GM19455 (cell line): Measurements from ENCODE around the gene CYSLTR2.
A peak's percentile ranks its signal among the peaks of the same experiment; 100 is the strongest.

Source experiments
- ATAC-seq: cut with Tn5 transposase; IDR thresholded peaks from one replicate; pipeline ENCODE4 v1.9.1; 2021; ENCODE audit not compliant: unreplicated experiment

The CYSLTR2 gene

GRCh38 chr13:48735571-48735970 is 81.8 kb downstream of the CYSLTR2 start:
- ATAC-seq, result no peak

- ATAC-seq, result no peak
Observed at GRCh38 chr13:48737689-48738088, 84.0 kb downstream of the CYSLTR2 start.

- no peak for ATAC-seq
Observed at GRCh38 chr13:48738311-48738710, 84.6 kb downstream of the CYSLTR2 start.

- no peak for ATAC-seq
Observed at GRCh38 chr13:48739386-48739964, 85.7 kb downstream of the CYSLTR2 start.

GRCh38 chr13:48741377-48741776 is 87.6 kb downstream of the CYSLTR2 start:
- no peak for ATAC-seq

- ATAC-seq, result no peak
Observed at GRCh38 chr13:48746821-48747220, 93.1 kb downstream of the CYSLTR2 start.

- ATAC-seq, result no peak
Observed at GRCh38 chr13:48748681-48749080, 95.0 kb downstream of the CYSLTR2 start.

GRCh38 chr13:48749144-48749543 is 95.4 kb downstream of the CYSLTR2 start:
- ATAC-seq, result no peak

- ATAC-seq, result peak; percentile 95
Observed at GRCh38 chr13:48749699-48750473, 96.2 kb downstream of the CYSLTR2 start.

- no peak for ATAC-seq
Observed at GRCh38 chr13:48750588-48751383, 97.1 kb downstream of the CYSLTR2 start.

- ATAC-seq, result no peak
Observed at GRCh38 chr13:48760626-48761025, 106.9 kb downstream of the CYSLTR2 start.
